DND-41 (cell line): ENCODE results near the gene GRK2.
A peak's percentile ranks its signal among the peaks of the same experiment; 100 is the strongest.

Experiments
- ATAC-seq: fragments of 200-7000 bp; cut with Tn5 transposase; 3 replicates; pipeline ENCODE4 v1.9.1; 2021; ENCODE audit warnings: low read depth; ENCODE audit not compliant: insufficient read depth
- DNase-seq: peaks from one replicate; pipeline ENCODE4 v3.0.0-alpha.2; 2020
- H2AFZ ChIP-seq: 2 replicates; pipeline ENCODE4 v1.6.0; 2012; ENCODE audit warnings: low read depth, low read length
- H3K27ac ChIP-seq: 2 replicates; pipeline ENCODE4 v1.5.1; 2012; ENCODE audit warnings: low read length, inconsistent platforms
- H3K27me3 ChIP-seq: fragments of 200-600 bp; sonication (generic); 2 replicates; pipeline ENCODE4 v1.6.0; 2012; ENCODE audit warnings: low read length, mild to moderate bottlenecking, inconsistent platforms; ENCODE audit not compliant: insufficient read depth, poor library complexity
- H3K36me3 ChIP-seq: 2 replicates; pipeline ENCODE4 v1.5.1; 2012; ENCODE audit warnings: low read length, inconsistent platforms; ENCODE audit not compliant: insufficient read depth
- H3K4me1 ChIP-seq: 2 replicates; pipeline ENCODE4 v1.5.1; 2012; ENCODE audit warnings: mild to moderate bottlenecking, low read length; ENCODE audit not compliant: insufficient read depth
- H3K4me2 ChIP-seq: 2 replicates; pipeline ENCODE4 v1.6.0; 2012; ENCODE audit warnings: mild to moderate bottlenecking, moderate library complexity, low read length, inconsistent platforms; ENCODE audit not compliant: insufficient read depth
- H3K4me3 ChIP-seq, 2 experiments: fragments of 200-600 bp in 1 of 2; shearing (Covaris generic) in 1 of 2; 2 replicates each; pipeline ENCODE4 v1.5.1; 2012 to 2016; ENCODE audit warnings: inconsistent platforms in 2 of 2, low read length in 2 of 2, mild to moderate bottlenecking in 2 of 2, low read depth in 1 of 2, moderate library complexity in 1 of 2
- H3K79me2 ChIP-seq: 2 replicates; pipeline ENCODE4 v1.6.0; 2012; ENCODE audit warnings: low read length, inconsistent platforms; ENCODE audit not compliant: insufficient read depth
- H3K9ac ChIP-seq: 2 replicates; pipeline ENCODE4 v1.6.0; 2012; ENCODE audit warnings: low read depth, mild to moderate bottlenecking, inconsistent platforms, low read length, moderate library complexity
- H3K9me3 ChIP-seq: 2 replicates; pipeline ENCODE4 v1.5.1; 2012; ENCODE audit warnings: low read length, moderate library complexity, mild to moderate bottlenecking, inconsistent platforms; ENCODE audit not compliant: insufficient read depth, severe bottlenecking
- H4K20me1 ChIP-seq: 2 replicates; pipeline ENCODE4 v1.6.0; 2012; ENCODE audit warnings: low read length; ENCODE audit not compliant: insufficient read depth
- EZH2 ChIP-seq: IDR thresholded peaks from 3 replicates; pipeline ENCODE4 v1.6.1; 2012; ENCODE audit warnings: borderline replicate concordance, low read depth, mild to moderate bottlenecking, moderate library complexity, low read length, inconsistent platforms; ENCODE audit not compliant: severe bottlenecking
- TF ChIP-seq, protein P1 (sequence below): IDR thresholded peaks from 2 replicates; pipeline ENCODE4 v1.5.1; 2012; ENCODE audit warnings: borderline replicate concordance, low read length, moderate library complexity, mild to moderate bottlenecking; ENCODE audit not compliant: poor library complexity, severe bottlenecking; ENCODE audit errors: extremely low read depth

Gene GRK2

GRCh38 chr11:67303132-67303834, 37.0 kb downstream of the GRK2 start, which contains the start of gene SSH3:
TSS of gene SSH3 (plus strand) at chr11:67303530. CDS start at chr11:67303626, 96 bp downstream.
- Histone ChIP-seq H3K4me1 (no peaks in the 10 kb centered on the region), H3K79me2 (peaks cover 9% of the 10 kb centered on the region), H2AFZ (no peak within 1 kb of the TSS), H3K9me3 (no peaks in the 10 kb centered on the region), H3K27ac (no peak within 1 kb of the TSS), H3K4me2 (no peak within 1 kb of the TSS), H3K27me3 (no peaks in the 10 kb centered on the region), H4K20me1 (peaks cover 28% of the 10 kb centered on the region), H3K36me3 (peaks cover 47% of the 10 kb centered on the region), H3K9ac (no peak within 1 kb of the TSS), H3K4me3 (no peak within 1 kb of the TSS)
- TF ChIP-seq, protein P1, sequence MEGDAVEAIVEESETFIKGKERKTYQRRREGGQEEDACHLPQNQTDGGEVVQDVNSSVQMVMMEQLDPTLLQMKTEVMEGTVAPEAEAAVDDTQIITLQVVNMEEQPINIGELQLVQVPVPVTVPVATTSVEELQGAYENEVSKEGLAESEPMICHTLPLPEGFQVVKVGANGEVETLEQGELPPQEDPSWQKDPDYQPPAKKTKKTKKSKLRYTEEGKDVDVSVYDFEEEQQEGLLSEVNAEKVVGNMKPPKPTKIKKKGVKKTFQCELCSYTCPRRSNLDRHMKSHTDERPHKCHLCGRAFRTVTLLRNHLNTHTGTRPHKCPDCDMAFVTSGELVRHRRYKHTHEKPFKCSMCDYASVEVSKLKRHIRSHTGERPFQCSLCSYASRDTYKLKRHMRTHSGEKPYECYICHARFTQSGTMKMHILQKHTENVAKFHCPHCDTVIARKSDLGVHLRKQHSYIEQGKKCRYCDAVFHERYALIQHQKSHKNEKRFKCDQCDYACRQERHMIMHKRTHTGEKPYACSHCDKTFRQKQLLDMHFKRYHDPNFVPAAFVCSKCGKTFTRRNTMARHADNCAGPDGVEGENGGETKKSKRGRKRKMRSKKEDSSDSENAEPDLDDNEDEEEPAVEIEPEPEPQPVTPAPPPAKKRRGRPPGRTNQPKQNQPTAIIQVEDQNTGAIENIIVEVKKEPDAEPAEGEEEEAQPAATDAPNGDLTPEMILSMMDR: no peak
- no peak for TF ChIP-seq EZH2
- DNase-seq (no peak), ATAC-seq (peak; percentile 25)

DNA sequence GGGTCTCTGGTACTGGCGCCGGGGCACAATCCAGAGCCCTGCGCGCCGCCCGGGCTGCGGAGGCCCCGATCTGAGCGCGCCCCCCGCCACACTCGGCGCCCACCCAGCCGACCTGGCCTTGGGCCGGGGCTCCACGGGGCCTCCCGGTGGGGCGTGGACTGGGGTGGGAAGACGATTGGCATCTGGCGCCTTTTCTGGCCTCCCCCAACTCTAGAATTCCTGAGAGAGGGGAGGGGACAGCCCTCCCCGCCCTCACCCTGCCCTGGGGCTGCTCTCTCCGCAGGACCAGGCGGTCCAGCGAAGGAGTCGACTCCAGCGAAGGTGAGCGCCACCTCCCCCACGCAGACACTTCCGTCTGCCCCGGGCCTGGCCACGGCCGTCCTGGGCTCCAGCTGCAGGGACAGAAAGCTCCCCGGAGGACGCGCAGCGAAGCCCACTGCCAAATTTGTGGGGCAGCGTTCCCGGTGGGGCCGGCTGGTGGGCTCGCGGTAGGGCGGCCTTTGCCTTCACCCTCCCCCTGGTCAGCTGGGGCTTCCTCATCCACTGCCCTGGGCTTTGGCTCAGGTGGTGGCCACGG, 37.6 kb downstream of the GRK2 start:
- no peak for TF ChIP-seq EZH2
- TF ChIP-seq, protein P1: no peak
- peak; percentile 20; the same call in 1 of the 3 replicates for ATAC-seq
- Histone ChIP-seq H4K20me1 (peaks cover 23% of the 10 kb centered on the region), H3K27me3 (no peaks in the 10 kb centered on the region), H3K79me2 (peaks cover 6% of the 10 kb centered on the region; the same call in 1 of the 2 replicates), H3K4me3 (no peak overlapping the region), H2AFZ (no peak overlapping the region), H3K36me3 (peaks cover 41% of the 10 kb centered on the region), H3K27ac (no peak overlapping the region), H3K9ac (no peak overlapping the region), H3K9me3 (no peaks in the 10 kb centered on the region), H3K4me2 (no peak overlapping the region), H3K4me1 (no peaks in the 10 kb centered on the region)
- no peak for DNase-seq

- no peak overlapping the region for H3K27ac ChIP-seq
- ATAC-seq: 0 out of 3 replicates have a peak, but pooled peaks have one; percentile 25
- DNase-seq: no peak
- TF ChIP-seq, protein P1: no peak
- TF ChIP-seq EZH2: no peak
- no peaks in the 10 kb centered on the region for H3K4me1 ChIP-seq
- no peaks in the 10 kb centered on the region for H3K79me2 ChIP-seq
- no peaks in the 10 kb centered on the region for H3K9me3 ChIP-seq
- H3K9ac ChIP-seq: no peak overlapping the region
- no peak overlapping the region for H3K4me3 ChIP-seq
- peaks cover 16% of the 10 kb centered on the region for H4K20me1 ChIP-seq
- no peak overlapping the region for H2AFZ ChIP-seq
- no peaks in the 10 kb centered on the region for H3K27me3 ChIP-seq
- H3K36me3 ChIP-seq: peaks cover 34% of the 10 kb centered on the region
- H3K4me2 ChIP-seq: no peak overlapping the region
These were observed 38.3 kb downstream of the GRK2 start for GRCh38 chr11:67304511-67305113.
